GM21786 (cell line): ENCODE results near the gene NAT8L.

Source experiments
- ATAC-seq: cut with Tn5 transposase; IDR thresholded peaks from one replicate; pipeline ENCODE4 v1.9.1; 2021; ENCODE audit not compliant: unreplicated experiment

The NAT8L gene

DNA sequence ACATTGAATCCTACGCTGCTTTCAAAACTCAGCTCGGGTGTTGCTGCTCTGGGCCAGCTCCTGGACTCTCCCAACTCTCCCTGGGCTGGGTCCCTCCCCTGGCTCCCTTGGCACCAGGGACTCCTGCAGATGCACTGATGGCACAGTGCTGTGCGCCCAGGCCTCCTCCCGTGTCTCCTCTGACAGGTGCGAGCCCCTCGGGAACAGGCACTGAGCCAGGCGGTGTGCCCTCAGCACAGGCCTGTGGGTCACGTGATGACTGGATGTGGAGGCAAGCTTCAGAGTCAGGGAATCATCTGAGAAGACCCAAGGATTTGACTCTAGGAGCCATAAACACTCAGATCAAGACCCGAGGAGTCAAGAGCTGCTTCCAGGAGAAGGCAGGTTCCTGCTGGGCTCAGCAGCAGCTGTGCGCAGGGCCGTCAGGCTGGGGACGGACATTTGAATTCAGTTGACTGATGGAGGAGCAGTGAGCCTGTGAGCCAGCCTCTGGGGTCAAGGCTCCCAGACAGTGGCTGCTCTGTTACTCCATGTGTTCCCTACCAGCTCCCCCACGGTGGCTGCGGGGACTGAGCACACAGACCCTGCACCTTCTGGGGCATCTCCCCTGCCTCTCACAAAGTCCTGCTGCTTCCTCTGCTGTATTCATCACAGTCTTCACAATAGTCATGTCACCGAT, 33.0 kb downstream of the NAT8L start:
- ATAC-seq: no peak

DNA sequence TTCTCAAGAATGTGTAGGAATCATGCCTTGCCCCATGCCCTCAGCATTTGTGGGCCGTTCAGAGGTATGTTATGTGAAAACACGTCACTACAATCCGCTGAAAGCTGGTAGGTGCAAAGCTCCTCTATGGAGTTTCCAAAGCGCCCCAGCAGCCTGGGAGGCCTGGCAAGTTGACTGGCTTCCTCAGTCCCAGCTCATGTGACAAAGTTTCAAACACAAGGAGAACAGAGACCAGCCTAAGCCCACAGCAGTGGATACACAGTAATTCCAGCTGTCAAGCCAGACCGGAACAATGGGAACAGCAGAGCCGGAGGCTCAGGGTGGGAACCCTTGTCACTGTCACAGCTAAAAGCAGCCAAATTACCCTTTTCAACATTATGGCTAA, 33.5 kb downstream of the NAT8L start:
- ATAC-seq: no peak

GRCh38 chr4:2093265-2093664, 34.1 kb downstream of the NAT8L start:
- no peak for ATAC-seq

DNA sequence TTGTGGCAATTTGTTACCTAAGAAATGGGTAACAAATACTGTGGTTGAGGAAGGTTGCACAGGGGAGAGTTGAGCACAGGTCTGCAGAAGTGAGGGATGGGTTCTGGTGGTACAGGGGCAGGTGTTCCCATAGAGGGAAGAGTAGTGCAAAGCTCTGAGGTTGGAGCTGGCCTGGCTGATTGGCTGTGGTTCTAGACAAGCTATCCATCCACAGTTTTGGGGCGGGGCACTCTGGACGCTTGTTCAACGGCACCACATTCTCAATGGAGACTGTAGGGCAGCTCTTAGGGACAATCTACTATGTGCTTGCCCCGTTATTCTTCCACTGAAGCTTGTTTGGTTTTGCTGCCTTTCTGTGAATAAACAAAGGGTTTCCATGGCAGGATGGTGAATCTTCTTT, 35.4 kb downstream of the NAT8L start:
- no peak for ATAC-seq

- ATAC-seq: no peak
These were observed 36.3 kb downstream of the NAT8L start for GRCh38 chr4:2095236-2096072.

GRCh38 chr4:2096073-2096609, 37.0 kb downstream of the NAT8L start:
- ATAC-seq: no peak

- no peak for ATAC-seq
These were observed 42.4 kb downstream of the NAT8L start for GRCh38 chr4:2101346-2102044.

GRCh38 chr4:2102045-2102883, 43.1 kb downstream of the NAT8L start:
- no peak for ATAC-seq

- no peak for ATAC-seq
These were observed 44.2 kb downstream of the NAT8L start for GRCh38 chr4:2103127-2103842.

DNA sequence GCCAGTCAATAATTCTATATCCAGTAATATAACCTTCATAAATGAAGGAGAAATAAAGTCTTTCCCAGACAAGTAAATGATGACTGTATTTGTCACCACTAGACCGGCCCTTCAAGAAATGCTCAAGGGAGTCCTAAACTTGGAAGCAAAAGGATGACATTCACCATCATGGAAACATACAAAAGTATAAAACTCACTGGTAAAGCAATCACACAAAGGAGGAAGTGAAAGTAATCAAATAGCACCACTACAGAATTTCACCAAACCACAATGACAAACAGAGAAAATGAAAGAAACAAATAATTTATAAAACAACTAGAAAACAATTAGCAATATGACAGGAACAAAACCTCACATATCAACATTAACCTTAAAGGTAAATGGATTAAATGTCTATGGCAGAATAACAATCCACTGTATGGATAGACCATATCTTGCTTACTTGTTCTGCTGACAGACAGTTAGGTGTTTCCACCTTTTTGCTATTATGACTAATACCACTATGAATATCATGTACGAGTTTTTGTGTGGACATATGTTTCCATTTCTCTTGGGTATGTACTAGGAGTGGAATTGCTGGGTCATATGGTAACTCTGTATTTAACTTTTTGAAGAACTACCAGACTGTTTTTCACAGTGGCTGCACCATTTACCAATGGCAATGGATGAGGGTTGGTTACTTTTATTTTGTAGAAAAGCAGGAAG, 44.9 kb downstream of the NAT8L start:
- ATAC-seq: no peak

DNA sequence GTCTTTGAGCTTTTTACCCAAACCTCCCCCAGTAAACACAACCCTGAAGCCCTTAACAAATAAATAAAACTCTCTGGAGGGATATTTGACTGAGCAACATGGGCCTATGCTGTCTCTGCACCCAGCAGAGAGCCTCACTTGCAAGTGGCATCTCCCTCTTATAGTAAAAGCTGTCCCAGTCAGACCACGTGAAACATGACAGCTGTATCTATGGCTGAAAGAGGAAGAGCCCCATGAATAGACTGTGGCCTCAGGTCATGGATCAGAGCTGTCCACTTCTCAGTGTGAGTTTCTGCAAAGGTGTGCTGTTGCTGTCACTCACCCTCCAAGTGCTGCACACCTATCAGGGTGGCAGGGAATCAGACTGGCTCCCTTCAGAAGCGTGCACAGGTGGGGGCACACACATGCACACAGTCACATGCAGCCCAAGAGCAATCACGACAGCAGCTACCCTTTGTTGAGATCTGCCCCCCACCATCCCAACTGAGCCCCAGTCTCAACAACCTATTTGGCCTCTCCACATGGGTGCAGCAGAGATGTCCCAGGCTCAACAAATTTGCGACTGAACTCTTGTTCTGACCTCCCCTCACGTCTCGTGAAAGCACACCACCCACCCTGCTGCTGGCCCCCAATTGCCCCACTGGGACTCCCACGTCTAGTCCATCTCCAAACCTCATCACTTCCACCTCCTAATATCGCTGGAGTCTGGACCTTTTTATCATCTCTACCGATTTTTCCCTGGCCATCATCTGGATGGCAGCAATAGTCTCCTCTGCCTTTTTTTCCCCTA, 45.6 kb downstream of the NAT8L start:
- no peak for ATAC-seq

DNA sequence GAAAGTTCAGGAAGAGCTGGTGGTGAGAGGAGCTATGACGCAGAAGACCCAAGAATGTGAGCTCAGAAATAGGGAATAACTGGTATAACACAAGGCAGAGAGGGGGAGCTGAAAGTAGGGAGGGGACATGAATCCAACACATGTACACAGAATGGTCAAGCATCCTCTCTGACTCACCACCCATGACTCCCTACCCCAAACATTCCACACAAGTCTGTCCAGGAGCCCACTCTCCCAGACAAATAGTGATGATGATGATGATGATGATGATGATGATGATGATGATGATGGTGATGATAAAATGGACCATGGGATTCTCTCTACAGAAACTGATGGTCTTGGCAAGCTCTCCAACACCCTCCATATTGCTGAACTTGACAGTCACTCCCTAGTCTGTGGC, 46.4 kb downstream of the NAT8L start:
- no peak for ATAC-seq

GRCh38 chr4:2116687-2117400, 57.7 kb downstream of the NAT8L start:
- ATAC-seq: no peak
